GM23338 (cell line): ENCODE measurements around the gene CRYBB3. TPM values are rescaled to one million over a fixed set of nuclear protein-coding genes. Genes with fewer than 3 reads are reported as not detected.

Experiments used
- ATAC-seq: fragments of 200-7000 bp; cut with Tn5 transposase; 3 replicates; pipeline ENCODE4 v1.9.1; 2020
- DNase-seq: peaks from one replicate; pipeline ENCODE4 v3.0.0-alpha.2; 2015; ENCODE audit warnings: low spot score
- H2AFZ ChIP-seq: fragments of 200-600 bp; sonication (generic); 2 replicates; pipeline ENCODE4 v1.8.0; 2016; ENCODE audit warnings: antibody characterized with exemption, mild to moderate bottlenecking, moderate library complexity
- H3F3A ChIP-seq: fragments of 200-600 bp; sonication (generic); replicated peaks from 2 replicates; pipeline ENCODE4 v1.8.0; 2017; ENCODE audit warnings: antibody characterized with exemption, mixed run types, low read depth
- H3K27ac ChIP-seq: fragments of 200-600 bp; sonication (generic); 2 replicates; pipeline ENCODE4 v1.6.1; 2016; ENCODE audit warnings: low read depth
- H3K27me3 ChIP-seq: fragments of 200-600 bp; sonication (generic); 2 replicates; pipeline ENCODE4 v1.8.0; 2016; ENCODE audit warnings: mild to moderate bottlenecking, mixed run types, moderate library complexity; ENCODE audit not compliant: insufficient read depth
- H3K36me3 ChIP-seq: fragments of 200-600 bp; sonication (generic); 2 replicates; pipeline ENCODE4 v1.8.0; 2016; ENCODE audit warnings: mild to moderate bottlenecking; ENCODE audit not compliant: insufficient read depth
- H3K4me1 ChIP-seq: fragments of 200-600 bp; sonication (generic); 2 replicates; pipeline ENCODE4 v1.8.0; 2016; ENCODE audit warnings: mild to moderate bottlenecking, moderate library complexity; ENCODE audit not compliant: insufficient read depth
- H3K4me2 ChIP-seq: fragments of 200-600 bp; sonication (generic); 2 replicates; pipeline ENCODE4 v1.7.1; 2017; ENCODE audit warnings: mixed run types
- H3K4me3 ChIP-seq: fragments of 200-600 bp; sonication (generic); 2 replicates; pipeline ENCODE4 v1.6.1; 2016; ENCODE audit warnings: mixed run types
- H3K79me2 ChIP-seq: fragments of 200-600 bp; sonication (generic); replicated peaks from 2 replicates; pipeline ENCODE4 v1.8.0; 2017; ENCODE audit warnings: mild to moderate bottlenecking; ENCODE audit not compliant: insufficient read depth
- H3K9me2 ChIP-seq: fragments of 200-600 bp; sonication (generic); 2 replicates; pipeline ENCODE4 v1.8.0; 2017; ENCODE audit not compliant: insufficient read depth
- H4K20me1 ChIP-seq: fragments of 200-600 bp; sonication (generic); replicated peaks from 2 replicates; pipeline ENCODE4 v1.8.0; 2017; ENCODE audit warnings: mild to moderate bottlenecking; ENCODE audit not compliant: insufficient read depth
- H3K27ac Mint-ChIP-seq: 2 replicates; pipeline ENCODE4 v1.8.0; 2020; ENCODE audit warnings: inconsistent platforms, mild to moderate bottlenecking, moderate library complexity, mixed read lengths
- H3K27me3 Mint-ChIP-seq: 3 replicates; pipeline ENCODE4 v1.8.0; 2022; ENCODE audit warnings: low read depth, mild to moderate bottlenecking, moderate library complexity, mixed read lengths, inconsistent platforms; ENCODE audit not compliant: insufficient read depth, poor library complexity
- H3K36me3 Mint-ChIP-seq: 3 replicates; pipeline ENCODE4 v1.8.0; 2021; ENCODE audit warnings: low read depth, mild to moderate bottlenecking, inconsistent platforms, moderate library complexity, mixed read lengths
- H3K4me1 Mint-ChIP-seq: 3 replicates; pipeline ENCODE4 v1.8.0; 2020; ENCODE audit warnings: mild to moderate bottlenecking, inconsistent platforms, mixed read lengths
- H3K4me3 Mint-ChIP-seq: 3 replicates; pipeline ENCODE4 v1.8.0; 2021; ENCODE audit warnings: moderate library complexity, mild to moderate bottlenecking, inconsistent platforms, mixed read lengths
- H3K9me3 Mint-ChIP-seq: 3 replicates; pipeline ENCODE4 v1.8.0; 2020; ENCODE audit warnings: moderate library complexity, mild to moderate bottlenecking, inconsistent platforms, mixed read lengths
- CREB1 ChIP-seq: fragments of 250-450 bp; sonication (Bioruptor Pico); IDR thresholded peaks from 2 replicates; pipeline ENCODE4 v1.5.0; 2020; ENCODE audit warnings: low read depth, mild to moderate bottlenecking, moderate library complexity
- NANOG ChIP-seq: IDR thresholded peaks from 2 replicates; pipeline ENCODE4 v1.6.1; 2016; ENCODE audit warnings: antibody characterized with exemption, borderline replicate concordance
- POLR2AphosphoS5 ChIP-seq: IDR thresholded peaks from 2 replicates; pipeline ENCODE4 v1.6.1; 2016; ENCODE audit warnings: antibody characterized with exemption, low read depth
- ZNF114 ChIP-seq: fragments of 250-450 bp; sonication (Bioruptor Pico); IDR thresholded peaks from 2 replicates; pipeline ENCODE4 v1.5.0; 2020; ENCODE audit warnings: mild to moderate bottlenecking, moderate library complexity
- ZNF331 ChIP-seq: fragments of 250-450 bp; sonication (Bioruptor Pico); IDR thresholded peaks from 2 replicates; pipeline ENCODE4 v1.5.0; 2020; ENCODE audit warnings: low read depth, mild to moderate bottlenecking, moderate library complexity
- ZNF462 ChIP-seq: fragments of 250-450 bp; sonication (Bioruptor Pico); IDR thresholded peaks from 2 replicates; pipeline ENCODE4 v1.5.0; 2020; ENCODE audit warnings: mild to moderate bottlenecking, moderate library complexity
- polyA plus RNA-seq: library from polyadenylated mRNA; unstranded; fragments of >200 nt; fragmentation: Nextera tagmentation; extraction: Ambion mirVana; gene quantifications from 2 replicates; pipeline ENCODE4 v1.2.1, GENCODE V29; 2016
- total RNA-seq: library from RNA; depleted of rRNA; stranded (reverse); fragments of >200 nt; shearing (Covaris generic); gene quantifications from 2 replicates; pipeline ENCODE4 v1.2.3, GENCODE V29; 2014
- TF ChIP-seq, protein P1 (sequence below): IDR thresholded peaks from one replicate; pipeline ENCODE4 v1.6.1; 2018; ENCODE audit warnings: antibody characterized with exemption; ENCODE audit not compliant: unreplicated experiment
- TF ChIP-seq, protein P2 (sequence below): IDR thresholded peaks from 2 replicates; pipeline ENCODE4 v1.6.1; 2016; ENCODE audit warnings: antibody characterized with exemption

Gene CRYBB3
- total and polyA plus RNA-seq, 2 experiments from 2014 or later: 0.28 TPM; not detected in 1

DNA sequence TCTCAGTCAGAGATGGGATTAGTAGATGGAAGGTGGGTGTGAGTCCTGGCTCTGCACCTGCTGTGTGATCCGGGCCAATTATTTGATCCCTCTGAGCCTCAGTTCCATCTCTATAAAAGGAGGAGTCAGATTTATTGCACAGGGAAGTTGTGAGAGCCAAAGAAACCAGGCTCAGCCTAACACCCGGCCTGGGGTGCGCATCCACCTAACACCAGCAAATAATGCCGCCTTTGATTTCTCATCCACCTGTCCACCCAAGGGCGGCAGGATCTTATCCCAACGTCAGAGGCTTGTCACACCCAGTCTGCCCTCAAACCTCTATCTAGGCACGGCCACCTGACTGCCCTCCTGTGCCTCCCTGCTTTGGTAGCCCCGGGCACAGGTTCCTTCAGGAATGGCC, 22.1 kb downstream of the CRYBB3 start:
- Histone ChIP-seq H3K9me2 (no peaks in the 10 kb centered on the region), H3F3A (no peaks in the 10 kb centered on the region), H3K4me1 (no peaks in the 10 kb centered on the region), H2AFZ (no peak overlapping the region), H3K4me3 (no peak overlapping the region), H3K27ac (no peak overlapping the region), H4K20me1 (no peaks in the 10 kb centered on the region), H3K4me2 (no peak overlapping the region), H3K36me3 (no peaks in the 10 kb centered on the region), H3K79me2 (no peaks in the 10 kb centered on the region), H3K27me3 (no peaks in the 10 kb centered on the region)
- Mint-ChIP-seq H3K4me1 (no peaks in the 10 kb centered on the region), H3K36me3 (no peaks in the 10 kb centered on the region), H3K27ac (no peak overlapping the region), H3K27me3 (peaks cover 7% of the 10 kb centered on the region), H3K4me3 (no peak overlapping the region), H3K9me3 (no peaks in the 10 kb centered on the region)
- DNase-seq (no peak), ATAC-seq (no peak)
- TF ChIP-seq ZNF331 (no peak), ZNF114 (CRISPR knock-in tag) (no peak), POLR2AphosphoS5 (no peak), NANOG (no peak), CREB1 (no peak), ZNF462 (CRISPR knock-in tag) (no peak)
- TF ChIP-seq, protein P1, sequence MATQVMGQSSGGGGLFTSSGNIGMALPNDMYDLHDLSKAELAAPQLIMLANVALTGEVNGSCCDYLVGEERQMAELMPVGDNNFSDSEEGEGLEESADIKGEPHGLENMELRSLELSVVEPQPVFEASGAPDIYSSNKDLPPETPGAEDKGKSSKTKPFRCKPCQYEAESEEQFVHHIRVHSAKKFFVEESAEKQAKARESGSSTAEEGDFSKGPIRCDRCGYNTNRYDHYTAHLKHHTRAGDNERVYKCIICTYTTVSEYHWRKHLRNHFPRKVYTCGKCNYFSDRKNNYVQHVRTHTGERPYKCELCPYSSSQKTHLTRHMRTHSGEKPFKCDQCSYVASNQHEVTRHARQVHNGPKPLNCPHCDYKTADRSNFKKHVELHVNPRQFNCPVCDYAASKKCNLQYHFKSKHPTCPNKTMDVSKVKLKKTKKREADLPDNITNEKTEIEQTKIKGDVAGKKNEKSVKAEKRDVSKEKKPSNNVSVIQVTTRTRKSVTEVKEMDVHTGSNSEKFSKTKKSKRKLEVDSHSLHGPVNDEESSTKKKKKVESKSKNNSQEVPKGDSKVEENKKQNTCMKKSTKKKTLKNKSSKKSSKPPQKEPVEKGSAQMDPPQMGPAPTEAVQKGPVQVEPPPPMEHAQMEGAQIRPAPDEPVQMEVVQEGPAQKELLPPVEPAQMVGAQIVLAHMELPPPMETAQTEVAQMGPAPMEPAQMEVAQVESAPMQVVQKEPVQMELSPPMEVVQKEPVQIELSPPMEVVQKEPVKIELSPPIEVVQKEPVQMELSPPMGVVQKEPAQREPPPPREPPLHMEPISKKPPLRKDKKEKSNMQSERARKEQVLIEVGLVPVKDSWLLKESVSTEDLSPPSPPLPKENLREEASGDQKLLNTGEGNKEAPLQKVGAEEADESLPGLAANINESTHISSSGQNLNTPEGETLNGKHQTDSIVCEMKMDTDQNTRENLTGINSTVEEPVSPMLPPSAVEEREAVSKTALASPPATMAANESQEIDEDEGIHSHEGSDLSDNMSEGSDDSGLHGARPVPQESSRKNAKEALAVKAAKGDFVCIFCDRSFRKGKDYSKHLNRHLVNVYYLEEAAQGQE: no peak
- TF ChIP-seq, protein P2, sequence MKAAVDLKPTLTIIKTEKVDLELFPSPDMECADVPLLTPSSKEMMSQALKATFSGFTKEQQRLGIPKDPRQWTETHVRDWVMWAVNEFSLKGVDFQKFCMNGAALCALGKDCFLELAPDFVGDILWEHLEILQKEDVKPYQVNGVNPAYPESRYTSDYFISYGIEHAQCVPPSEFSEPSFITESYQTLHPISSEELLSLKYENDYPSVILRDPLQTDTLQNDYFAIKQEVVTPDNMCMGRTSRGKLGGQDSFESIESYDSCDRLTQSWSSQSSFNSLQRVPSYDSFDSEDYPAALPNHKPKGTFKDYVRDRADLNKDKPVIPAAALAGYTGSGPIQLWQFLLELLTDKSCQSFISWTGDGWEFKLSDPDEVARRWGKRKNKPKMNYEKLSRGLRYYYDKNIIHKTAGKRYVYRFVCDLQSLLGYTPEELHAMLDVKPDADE: no peak
